HG02798 (cell line): ENCODE results near the gene TRMT10C.
"Not testable (repeated sequence)": the region's sequence is repeated elsewhere in the genome, so short reads cannot be mapped to it uniquely, and the experiment has no call there.

Source experiments
- ATAC-seq: cut with Tn5 transposase; IDR thresholded peaks from one replicate; pipeline ENCODE4 v1.9.1; 2021; ENCODE audit warnings: mild to moderate bottlenecking; ENCODE audit not compliant: unreplicated experiment, poor library complexity

Gene TRMT10C

DNA sequence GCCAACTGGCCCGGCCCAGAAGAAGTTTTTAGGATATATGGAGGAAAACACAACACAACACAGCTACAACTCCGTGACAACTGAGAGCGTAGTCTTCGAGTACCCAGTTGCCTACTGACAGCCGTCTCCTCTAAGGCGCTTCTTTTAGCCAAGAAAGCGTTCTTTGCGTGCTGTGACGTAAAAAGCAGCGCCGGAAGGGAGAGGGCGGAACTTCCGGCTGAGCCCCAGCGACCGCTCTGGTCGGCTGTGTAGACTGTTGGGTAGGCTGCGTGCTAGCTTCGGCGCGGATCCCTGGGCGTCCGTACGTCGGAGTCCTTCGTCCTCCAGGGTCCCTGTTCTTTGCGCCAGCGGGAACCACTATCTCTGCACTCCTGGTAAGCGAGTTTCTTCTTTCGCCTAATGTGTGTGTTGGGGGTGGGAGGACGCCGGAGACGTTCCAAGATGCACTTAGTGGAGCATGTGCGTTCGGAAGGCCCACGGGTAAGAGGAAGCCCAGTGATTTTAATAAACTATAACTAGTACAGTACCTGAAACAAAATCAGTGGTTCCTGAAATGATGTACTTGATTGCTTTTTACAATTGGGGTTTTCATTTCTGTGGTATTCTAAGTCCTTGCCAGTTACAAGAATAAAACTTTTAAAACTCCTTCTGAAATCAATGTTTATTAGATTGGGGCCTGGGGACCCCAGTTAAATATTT, at the start of gene TRMT10C:
Gene TRMT10C (plus strand): TSS at position 239 of the 699 bp plus-strand sequence. CDS start 2,914 bp downstream, outside the sequence.
- peak; percentile 100 for ATAC-seq

- peak; percentile 32 for ATAC-seq
Observed at GRCh38 chr3:101512396-101512645, 49.3 kb upstream of the TRMT10C start.

DNA sequence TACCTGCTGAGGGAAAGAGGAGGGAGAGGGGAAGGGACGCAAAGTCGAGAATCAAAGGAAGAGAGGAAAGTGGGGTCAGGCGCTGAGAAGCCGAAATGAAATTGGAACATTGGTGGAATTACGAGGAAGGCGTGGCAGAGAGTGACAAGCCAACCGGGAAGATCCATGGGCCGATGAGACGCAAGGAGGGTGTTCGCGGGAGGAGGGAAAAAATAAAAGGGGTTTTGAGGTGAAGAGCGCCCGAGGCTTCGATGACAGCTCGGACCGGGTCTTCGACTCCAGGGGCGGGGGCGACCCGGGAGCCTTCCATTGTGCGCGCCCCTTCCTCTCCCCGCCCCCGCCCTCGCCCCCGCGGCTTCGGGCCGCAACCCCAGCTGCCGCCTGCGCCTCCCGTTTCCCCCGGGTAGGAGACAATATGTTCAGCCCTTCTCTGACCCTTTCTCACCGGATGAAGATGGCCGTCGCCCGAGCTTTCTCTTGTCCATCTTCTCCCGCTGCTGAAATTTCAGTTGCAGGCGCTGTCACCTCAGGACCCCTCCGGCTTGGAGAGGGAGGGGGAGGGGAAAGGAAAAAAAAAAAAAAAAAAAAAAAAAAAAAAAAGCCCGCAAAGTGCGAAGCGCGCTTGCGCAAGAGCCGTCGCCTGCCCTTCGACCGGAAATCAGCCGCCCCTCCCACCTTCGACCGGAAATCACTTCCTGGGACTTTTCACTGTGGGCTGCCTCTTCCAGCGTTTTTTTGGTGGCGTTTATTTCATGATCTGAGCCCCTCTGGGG, 48.8 kb upstream of the TRMT10C start, which contains the start of gene SENP7:
Gene SENP7 (minus strand): TSS at position 567 of the 773 bp plus-strand sequence. CDS start 82 bp downstream, at position 485.
- peak; percentile 73 for ATAC-seq

- ATAC-seq: peak; percentile 33
Observed at GRCh38 chr3:101513419-101513986, 48.2 kb upstream of the TRMT10C start.

- ATAC-seq: peak; percentile 97
Observed at GRCh38 chr3:101518421-101518871, 43.2 kb upstream of the TRMT10C start.

DNA sequence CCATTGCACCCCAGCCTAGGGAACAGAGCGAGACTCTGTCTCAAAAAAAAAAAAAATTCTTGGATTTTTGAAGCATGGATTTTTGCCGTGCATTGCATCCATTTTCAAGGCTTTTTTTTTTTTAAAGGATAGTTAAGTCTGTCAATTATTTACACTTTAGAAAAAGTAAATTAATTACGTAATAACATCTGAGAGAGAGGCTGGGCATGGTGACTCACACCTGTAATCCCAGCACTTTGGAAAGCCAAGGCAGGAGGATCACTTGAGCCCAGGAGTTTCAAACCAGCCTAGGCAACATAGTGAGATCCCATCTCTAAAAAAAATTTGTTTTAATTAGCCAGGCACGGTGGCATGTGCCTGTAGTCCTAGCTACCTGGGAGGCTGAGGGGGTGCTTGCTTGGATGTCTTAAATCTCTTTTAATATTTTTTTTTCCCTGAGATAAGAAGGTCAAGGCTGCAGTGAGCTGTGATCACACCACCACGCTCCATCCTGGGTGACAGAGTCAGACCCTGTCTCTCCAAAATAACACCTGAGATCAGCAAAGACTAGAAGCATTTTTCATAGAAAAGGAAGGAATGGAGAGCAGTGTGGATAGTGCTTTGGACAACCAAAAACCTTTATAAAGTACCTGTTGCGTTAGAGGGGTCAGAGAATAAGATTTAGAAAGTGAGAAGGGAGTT, 41.8 kb upstream of the TRMT10C start:
- no peak for ATAC-seq

- no peak for ATAC-seq
Observed at GRCh38 chr3:101521211-101521701, 40.4 kb upstream of the TRMT10C start.

- ATAC-seq: no peak
Observed at GRCh38 chr3:101527441-101527840, 34.2 kb upstream of the TRMT10C start.

- ATAC-seq: no peak
Observed at GRCh38 chr3:101527906-101528305, 33.8 kb upstream of the TRMT10C start.

DNA sequence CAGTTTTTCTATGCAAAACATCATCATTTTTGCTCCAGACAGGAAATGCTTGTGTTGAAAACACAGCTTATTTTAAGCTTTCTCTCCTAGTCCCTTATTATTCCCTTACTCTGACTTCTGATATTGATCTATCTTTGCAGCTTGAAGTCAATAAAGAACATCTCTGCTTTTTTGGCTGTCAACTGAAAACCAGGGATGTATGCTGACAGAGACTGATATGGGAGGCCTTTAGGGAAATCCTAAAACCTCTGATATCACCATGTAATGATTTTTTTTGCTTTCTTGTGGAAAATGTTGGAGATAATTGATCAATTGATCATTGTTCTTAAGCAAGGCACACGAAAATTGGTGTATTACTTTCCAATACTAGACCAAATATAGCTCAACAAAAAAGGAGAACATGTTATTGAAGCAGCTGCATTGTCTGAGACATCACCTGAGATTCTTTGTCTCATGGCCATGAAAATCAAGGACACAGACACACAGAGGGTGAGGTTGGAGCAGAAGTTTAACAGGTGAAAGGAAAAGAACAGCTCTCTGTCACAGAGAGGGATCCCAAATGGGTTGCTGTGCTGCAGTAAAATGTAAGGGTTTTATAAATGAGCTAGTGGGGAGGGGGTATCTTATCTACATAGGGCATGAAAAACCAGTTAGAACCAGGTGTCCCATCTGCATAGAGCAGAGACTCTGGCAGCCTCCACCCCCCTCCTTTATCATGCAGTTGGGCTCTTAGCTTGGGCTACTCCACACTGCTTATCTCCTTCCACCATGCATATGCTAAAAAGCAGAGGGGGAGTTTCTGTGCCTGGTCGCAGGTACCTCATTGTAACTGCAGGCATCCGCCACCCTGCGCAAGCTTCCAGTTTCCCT, 31.6 kb upstream of the TRMT10C start:
- ATAC-seq: no peak

GRCh38 chr3:101530686-101531047, 31.0 kb upstream of the TRMT10C start:
- no peak for ATAC-seq

DNA sequence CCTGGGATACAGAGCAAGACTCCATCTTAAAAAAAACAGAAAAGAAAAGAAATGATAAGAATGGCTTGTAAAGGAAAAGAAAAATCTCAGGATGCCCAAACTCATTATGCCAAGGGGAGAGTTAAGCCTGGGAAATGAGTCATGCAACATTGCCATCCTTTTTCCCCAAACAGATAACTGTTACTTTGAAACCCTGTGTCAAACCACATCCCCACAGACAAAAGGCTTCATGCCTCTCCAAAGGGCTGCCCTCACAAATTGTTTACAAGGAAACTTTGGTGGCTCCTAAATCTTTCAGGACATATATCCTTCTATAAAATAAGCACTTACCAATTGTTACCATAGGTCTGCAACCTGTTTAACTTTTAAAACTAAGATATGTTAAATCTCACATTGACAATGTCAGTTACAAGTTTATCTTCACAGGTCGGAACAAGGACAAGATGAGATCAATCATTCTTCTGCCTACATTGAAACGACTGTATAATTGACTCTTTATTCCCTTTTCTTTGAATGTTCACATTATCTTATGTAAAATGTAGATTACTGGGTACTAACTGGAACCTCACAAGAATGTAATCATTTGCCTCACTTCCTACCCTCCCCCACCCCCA, 30.1 kb upstream of the TRMT10C start:
- ATAC-seq: no peak

- ATAC-seq: no peak
Observed at GRCh38 chr3:101532783-101533602, 28.7 kb upstream of the TRMT10C start.

DNA sequence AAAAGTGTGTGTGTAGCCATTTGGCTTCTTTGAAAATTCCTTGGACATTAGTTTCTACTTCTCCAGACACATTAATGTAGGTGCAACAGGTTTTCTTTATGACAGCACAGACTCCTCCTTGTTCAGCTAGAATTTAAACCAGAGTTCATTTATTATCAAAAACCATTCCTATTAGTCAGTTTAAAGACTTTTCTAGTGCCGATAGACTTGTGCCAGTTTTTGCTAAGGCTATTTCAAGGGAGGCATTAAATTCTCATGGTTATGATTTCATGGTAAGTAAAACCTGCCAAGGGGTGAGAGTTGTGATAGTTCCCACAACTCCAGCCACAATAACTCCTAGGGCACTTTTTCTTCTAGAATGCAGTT, 28.1 kb upstream of the TRMT10C start:
- ATAC-seq: no peak

DNA sequence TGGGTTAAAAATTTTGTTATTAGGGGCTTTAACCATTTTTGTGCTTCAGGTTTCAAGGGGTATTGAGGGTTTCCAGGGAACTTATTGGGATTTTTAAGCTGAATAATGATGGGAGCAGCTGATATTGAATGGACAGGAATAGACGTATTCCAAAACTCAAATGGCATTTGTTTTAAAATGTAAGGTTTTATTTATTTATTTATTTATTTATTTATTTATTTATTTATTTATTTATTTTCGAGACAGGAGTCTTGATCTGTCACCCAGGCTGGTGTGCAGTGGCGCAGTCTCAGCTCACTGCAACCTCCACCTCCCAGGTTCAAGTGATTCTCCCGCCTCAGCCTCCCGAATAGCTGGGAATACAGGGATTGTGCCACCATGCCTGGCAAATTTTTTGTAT, 26.4 kb upstream of the TRMT10C start:
- no peak for ATAC-seq

- no peak for ATAC-seq
Observed at GRCh38 chr3:101536266-101536665, 25.4 kb upstream of the TRMT10C start.

DNA sequence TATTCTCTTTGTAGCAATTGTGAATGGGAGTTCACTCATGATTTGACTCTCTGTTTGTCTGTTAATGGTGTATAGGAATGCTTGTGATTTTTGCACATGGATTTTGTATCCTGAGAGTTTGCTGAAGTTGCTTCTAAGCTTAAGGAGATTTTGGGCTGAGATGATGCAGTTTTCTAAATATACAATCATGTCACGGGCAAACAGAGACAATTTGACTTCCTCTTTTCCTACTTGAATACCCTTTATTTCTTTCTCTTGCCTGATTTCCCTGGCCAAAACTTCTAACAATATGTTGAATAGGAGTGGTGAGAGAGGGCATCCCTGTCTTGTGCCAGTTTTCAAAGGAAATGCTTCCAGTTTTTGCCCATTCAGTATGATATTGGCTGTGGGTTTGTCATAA, 24.7 kb upstream of the TRMT10C start:
- ATAC-seq: not testable (repeated sequence)

DNA sequence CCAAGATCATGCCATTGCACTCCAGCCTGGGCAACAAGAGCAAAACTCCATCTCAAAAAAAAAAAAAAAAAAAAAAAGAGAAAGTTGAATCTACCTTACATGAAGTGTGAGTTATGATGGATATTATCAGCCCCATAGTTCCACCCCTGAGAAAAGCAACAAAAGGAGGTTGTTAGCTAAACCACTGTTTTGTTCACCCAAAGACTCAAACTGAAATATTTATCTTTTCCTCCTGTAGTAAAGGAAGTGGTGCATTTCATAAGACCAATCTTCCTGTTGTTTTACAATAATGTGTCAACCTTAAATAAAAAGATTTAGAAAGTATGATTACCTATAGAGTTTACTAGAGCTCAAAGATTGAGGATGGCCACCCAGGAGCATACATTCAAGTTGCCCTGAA, 18.7 kb upstream of the TRMT10C start:
- no peak for ATAC-seq
